ENCODE data around the gene CDK14. TPM values are rescaled to one million over a fixed set of nuclear protein-coding genes. Genes with fewer than 3 reads are reported as not detected.

CDK14 gene
- total and polyA plus RNA-seq, 10 of the 15 experiments (the other 5 are each of a cell fraction or from before 2014, with no cell fraction given): 6.5 to 61.3 (median 24.2) TPM

GRCh38 chr7:90984692-90985091 lies 388.6 kb downstream of the CDK14 start:
- Histone ChIP-seq H3K36me3 (ENCODE audit: control insufficient read depth in 2 of 2, insufficient read depth in 2 of 2, low read length in 1 of 2) (no peaks in the 10 kb centered on the region; a peak in 1 of 4 replicates), H3K27me3 (replicated peaks in 1 of 2; ENCODE audit: control insufficient read depth in 2 of 2, insufficient read depth in 2 of 2, low read length in 1 of 2) (no peaks in the 10 kb centered on the region), H3K4me3 (no peak overlapping the region), H3K4me1 (ENCODE audit: control insufficient read depth, insufficient read depth, low read length) (no peaks in the 10 kb centered on the region), H3K79me2 (ENCODE audit: control insufficient read depth, insufficient read depth, low read length) (no peaks in the 10 kb centered on the region), H3K27ac (ENCODE audit: control insufficient read depth, insufficient read depth) (no peak overlapping the region), H3K4me2 (ENCODE audit: control insufficient read depth, insufficient read depth) (no peak overlapping the region), H3K9ac (ENCODE audit: control insufficient read depth, insufficient read depth, low read length) (no peak overlapping the region), H2AFZ (ENCODE audit: control insufficient read depth, low read depth, low read length) (no peak overlapping the region), H4K20me1 (ENCODE audit: control insufficient read depth, insufficient read depth) (no peaks in the 10 kb centered on the region), H3K9me3 (replicated peaks; ENCODE audit: control insufficient read depth, insufficient read depth, low read length) (peaks cover 10% of the 10 kb centered on the region)
- intact Hi-C loops (cut with micrococcal nuclease; ENCODE audit: unreplicated experiment) (no loop called here), in situ Hi-C loops (cut with MboI) (no loop called here)
- WGBS (ENCODE audit: insufficient coverage, insufficient replicate concordance, low lambda C conversion rate, missing lambda C conversion rate): 92% methylated on average over 1 of the region's 1 CpG
- SMC1A ChIA-PET (ENCODE audit: uncharacterized antibody, unreplicated experiment): interaction anchor here (1.0 to 1.2 kb wide), 2 partner anchors 93 to 465 kb away, joined by 3 read pairs; no protein-coding TSS in a partner anchor
- FAIRE-seq: no peak
- TF ChIP-seq RAD51 (IDR thresholded peaks at IDR 0.05): no peak
- TF ChIP-seq, protein P1, sequence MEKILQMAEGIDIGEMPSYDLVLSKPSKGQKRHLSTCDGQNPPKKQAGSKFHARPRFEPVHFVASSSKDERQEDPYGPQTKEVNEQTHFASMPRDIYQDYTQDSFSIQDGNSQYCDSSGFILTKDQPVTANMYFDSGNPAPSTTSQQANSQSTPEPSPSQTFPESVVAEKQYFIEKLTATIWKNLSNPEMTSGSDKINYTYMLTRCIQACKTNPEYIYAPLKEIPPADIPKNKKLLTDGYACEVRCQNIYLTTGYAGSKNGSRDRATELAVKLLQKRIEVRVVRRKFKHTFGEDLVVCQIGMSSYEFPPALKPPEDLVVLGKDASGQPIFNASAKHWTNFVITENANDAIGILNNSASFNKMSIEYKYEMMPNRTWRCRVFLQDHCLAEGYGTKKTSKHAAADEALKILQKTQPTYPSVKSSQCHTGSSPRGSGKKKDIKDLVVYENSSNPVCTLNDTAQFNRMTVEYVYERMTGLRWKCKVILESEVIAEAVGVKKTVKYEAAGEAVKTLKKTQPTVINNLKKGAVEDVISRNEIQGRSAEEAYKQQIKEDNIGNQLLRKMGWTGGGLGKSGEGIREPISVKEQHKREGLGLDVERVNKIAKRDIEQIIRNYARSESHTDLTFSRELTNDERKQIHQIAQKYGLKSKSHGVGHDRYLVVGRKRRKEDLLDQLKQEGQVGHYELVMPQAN (conservative IDR thresholded peaks at IDR 0.05): no peak
- no peak for TF ChIP-seq SMAD5 (IDR thresholded peaks at IDR 0.05; ENCODE audit: low read depth)
- TF ChIP-seq NR2F1 (conservative IDR thresholded peaks at IDR 0.05): no peak
- no peak for TF ChIP-seq ZZZ3 (IDR thresholded peaks at IDR 0.05; ENCODE audit: control insufficient read depth, insufficient read length, low read depth)
- no peak for TF ChIP-seq SREBF1 (IDR thresholded peaks at IDR 0.05; ENCODE audit: low read length)
- TF ChIP-seq, protein P2, sequence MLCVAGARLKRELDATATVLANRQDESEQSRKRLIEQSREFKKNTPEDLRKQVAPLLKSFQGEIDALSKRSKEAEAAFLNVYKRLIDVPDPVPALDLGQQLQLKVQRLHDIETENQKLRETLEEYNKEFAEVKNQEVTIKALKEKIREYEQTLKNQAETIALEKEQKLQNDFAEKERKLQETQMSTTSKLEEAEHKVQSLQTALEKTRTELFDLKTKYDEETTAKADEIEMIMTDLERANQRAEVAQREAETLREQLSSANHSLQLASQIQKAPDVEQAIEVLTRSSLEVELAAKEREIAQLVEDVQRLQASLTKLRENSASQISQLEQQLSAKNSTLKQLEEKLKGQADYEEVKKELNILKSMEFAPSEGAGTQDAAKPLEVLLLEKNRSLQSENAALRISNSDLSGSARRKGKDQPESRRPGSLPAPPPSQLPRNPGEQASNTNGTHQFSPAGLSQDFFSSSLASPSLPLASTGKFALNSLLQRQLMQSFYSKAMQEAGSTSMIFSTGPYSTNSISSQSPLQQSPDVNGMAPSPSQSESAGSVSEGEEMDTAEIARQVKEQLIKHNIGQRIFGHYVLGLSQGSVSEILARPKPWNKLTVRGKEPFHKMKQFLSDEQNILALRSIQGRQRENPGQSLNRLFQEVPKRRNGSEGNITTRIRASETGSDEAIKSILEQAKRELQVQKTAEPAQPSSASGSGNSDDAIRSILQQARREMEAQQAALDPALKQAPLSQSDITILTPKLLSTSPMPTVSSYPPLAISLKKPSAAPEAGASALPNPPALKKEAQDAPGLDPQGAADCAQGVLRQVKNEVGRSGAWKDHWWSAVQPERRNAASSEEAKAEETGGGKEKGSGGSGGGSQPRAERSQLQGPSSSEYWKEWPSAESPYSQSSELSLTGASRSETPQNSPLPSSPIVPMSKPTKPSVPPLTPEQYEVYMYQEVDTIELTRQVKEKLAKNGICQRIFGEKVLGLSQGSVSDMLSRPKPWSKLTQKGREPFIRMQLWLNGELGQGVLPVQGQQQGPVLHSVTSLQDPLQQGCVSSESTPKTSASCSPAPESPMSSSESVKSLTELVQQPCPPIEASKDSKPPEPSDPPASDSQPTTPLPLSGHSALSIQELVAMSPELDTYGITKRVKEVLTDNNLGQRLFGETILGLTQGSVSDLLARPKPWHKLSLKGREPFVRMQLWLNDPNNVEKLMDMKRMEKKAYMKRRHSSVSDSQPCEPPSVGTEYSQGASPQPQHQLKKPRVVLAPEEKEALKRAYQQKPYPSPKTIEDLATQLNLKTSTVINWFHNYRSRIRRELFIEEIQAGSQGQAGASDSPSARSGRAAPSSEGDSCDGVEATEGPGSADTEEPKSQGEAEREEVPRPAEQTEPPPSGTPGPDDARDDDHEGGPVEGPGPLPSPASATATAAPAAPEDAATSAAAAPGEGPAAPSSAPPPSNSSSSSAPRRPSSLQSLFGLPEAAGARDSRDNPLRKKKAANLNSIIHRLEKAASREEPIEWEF (IDR thresholded peaks at IDR 0.05; ENCODE audit: insufficient replicate concordance, low read depth, low read length): no peak
- TF ChIP-seq CBX3 (IDR thresholded peaks at IDR 0.05; ENCODE audit: borderline replicate concordance, low read depth): no peak
- no peak for TF ChIP-seq YY1 (IDR thresholded peaks at IDR 0.05; ENCODE audit: low read depth, low read length)
- no peak for TF ChIP-seq RB1 (IDR thresholded peaks at IDR 0.05; ENCODE audit: borderline replicate concordance)
- no peak for DNase-seq (ENCODE audit: low read depth, low spot score)
- BruUV-seq (replicated peaks): no TSS peak
- POLR2A ChIA-PET: interaction anchor here (0.6 kb wide), 1 partner anchor 135 kb away, joined by 5 read pairs; no protein-coding TSS in a partner anchor
- RAD21 ChIA-PET (ENCODE audit: unreplicated experiment): no interaction called here
- CTCF ChIA-PET: no interaction called here
- no peak for ATAC-seq

All from GM12878 (cell line).